K562 (cell line): ENCODE data around the gene MEGF11. TPM values are rescaled to one million over a fixed set of nuclear protein-coding genes. Genes with fewer than 3 reads are reported as not detected.

Experiments
- ATAC-seq: fragments of 200-7000 bp; cut with Tn5 transposase; 3 replicates; pipeline ENCODE4 v1.9.1; 2020; ENCODE audit warnings: moderate library complexity
- BruUV-seq: library from RNA; stranded (reverse); fragments of 400-500 nt; replicated peaks from 2 replicates; lab custom pipeline; 2021; lab: Mats Ljungman, UMichigan
- CTCF ChIA-PET: fragments of 300-600 bp; formaldehyde crosslinking; extraction: SDS; loops from one replicate; lab custom pipeline; 2021; ENCODE audit warnings: low intra/inter-chr PET ratio; lab: Yijun Ruan, JAX
- POLR2A ChIA-PET: fragments of 300-600, 350-650 bp; sonication (Branson Sonifier 250); formaldehyde crosslinking; extraction: SDS; loops from one replicate; lab custom pipeline; 2021; ENCODE audit warnings: antibody characterized with exemption, inconsistent platforms; lab: Yijun Ruan, JAX
- DNase-seq, 4 experiments: peaks; one replicate each; pipeline versions ENCODE4 v3.0.0 to v3.0.0-alpha.2; 2011 to 2018; ENCODE audit warnings: low spot score in 3 of 4, mixed read lengths in 3 of 4; ENCODE audit errors: extremely low read depth in 1 of 4
- FAIRE-seq: peaks from 2 replicates; lab custom pipeline; 2011; peaks lifted over from hg19 to GRCh38; lab: Jason Lieb, UNC
- H2AFZ ChIP-seq: 2 replicates; pipeline ENCODE4 v1.6.0; 2011; ENCODE audit warnings: low read depth, low read length, control low read depth, inconsistent platforms
- H3K27ac ChIP-seq: fragments of 200-600 bp; 3 replicates; pipeline ENCODE4 v1.8.0; 2011; ENCODE audit warnings: low read depth, mild to moderate bottlenecking, control low read depth, inconsistent platforms, low read length, moderate library complexity, mixed read lengths; ENCODE audit errors: extremely low read depth
- H3K27me3 ChIP-seq, 2 experiments: fragments of 300-600 bp in 1 of 2; 2 replicates in 1 of 2; 3 replicates in 1 of 2; pipeline versions ENCODE4 v1.6.0 to v1.8.0; 2011; ENCODE audit warnings: inconsistent platforms in 2 of 2, low read length in 2 of 2, mild to moderate bottlenecking in 1 of 2, mixed read lengths in 1 of 2, moderate library complexity in 1 of 2; ENCODE audit not compliant: control insufficient read depth in 2 of 2, insufficient read depth in 2 of 2
- H3K36me3 ChIP-seq: fragments of 300-600 bp; 3 replicates; pipeline ENCODE4 v1.8.0; 2011; ENCODE audit warnings: mild to moderate bottlenecking, low read length, inconsistent platforms; ENCODE audit not compliant: control insufficient read depth, insufficient read depth
- H3K4me1 ChIP-seq, 2 experiments: fragments of 200-600 bp in 1 of 2; replicated peaks in 1 of 2; 2 replicates in 1 of 2; 3 replicates in 1 of 2; pipeline versions ENCODE4 v1.5.1 to v1.8.0; 2011; ENCODE audit warnings: inconsistent platforms in 2 of 2, low read length in 2 of 2, mild to moderate bottlenecking in 1 of 2, mixed read lengths in 1 of 2, moderate library complexity in 1 of 2; ENCODE audit not compliant: control insufficient read depth in 2 of 2, insufficient read depth in 2 of 2
- H3K4me2 ChIP-seq: 2 replicates; pipeline ENCODE4 v1.6.1; 2011; ENCODE audit warnings: low read length, control low read depth, inconsistent platforms, mixed read lengths; ENCODE audit not compliant: insufficient read depth
- H3K4me3 ChIP-seq: fragments of 200-600 bp; sonication (generic), shearing (Covaris generic); 2 replicates; pipeline ENCODE4 v1.5.1; 2016; ENCODE audit warnings: control low read depth, inconsistent platforms
- H3K79me2 ChIP-seq: fragments of 200-600 bp; 3 replicates; pipeline ENCODE4 v1.8.0; 2011; ENCODE audit warnings: low read length, inconsistent platforms; ENCODE audit not compliant: control insufficient read depth, insufficient read depth
- H3K9ac ChIP-seq, 2 experiments: 2 replicates each; pipeline versions ENCODE4 v1.6.0 to v1.6.1; 2011; ENCODE audit warnings: low read depth in 2 of 2, low read length in 2 of 2, control low read depth in 1 of 2, inconsistent platforms in 1 of 2, mild to moderate bottlenecking in 1 of 2, mixed read lengths in 1 of 2; ENCODE audit not compliant: insufficient read depth in 1 of 2
- H3K9me1 ChIP-seq: one replicate; pipeline ENCODE4 v1.6.0; 2011; ENCODE audit warnings: inconsistent platforms, mild to moderate bottlenecking, low read length, moderate library complexity; ENCODE audit not compliant: control insufficient read depth, insufficient read depth
- H3K9me3 ChIP-seq: replicated peaks from 2 replicates; pipeline ENCODE4 v1.5.1; 2011; ENCODE audit warnings: low read depth, low read length, inconsistent platforms; ENCODE audit not compliant: control insufficient read depth, insufficient read depth
- H4K20me1 ChIP-seq: replicated peaks from 2 replicates; pipeline ENCODE4 v1.6.1; 2011; ENCODE audit warnings: low read length, inconsistent platforms, mixed read lengths; ENCODE audit not compliant: control insufficient read depth, insufficient read depth
- BDP1 ChIP-seq: IDR thresholded peaks from 3 replicates; pipeline ENCODE4 v1.6.1; 2011; ENCODE audit not compliant: insufficient read length, insufficient read depth
- CC2D1A ChIP-seq: fragments of 450-650 bp; IDR thresholded peaks from 2 replicates; pipeline ENCODE4 v1.6.1; 2017; ENCODE audit warnings: mild to moderate bottlenecking
- CTBP1 ChIP-seq: fragments of 450-650 bp; IDR thresholded peaks from 2 replicates; pipeline ENCODE4 v1.6.1; 2016; ENCODE audit warnings: borderline replicate concordance
- DMBX1 ChIP-seq: fragments of 250-450 bp; sonication (Bioruptor Pico); IDR thresholded peaks from 2 replicates; pipeline ENCODE4 v1.8.0; 2022; ENCODE audit warnings: inconsistent platforms, mild to moderate bottlenecking, moderate library complexity, borderline replicate concordance
- EP400 ChIP-seq: fragments of 450-650 bp; IDR thresholded peaks from 2 replicates; pipeline ENCODE4 v1.6.1; 2017; ENCODE audit warnings: antibody characterized with exemption, mild to moderate bottlenecking, moderate library complexity
- ESRRB ChIP-seq: fragments of 250-450 bp; sonication (Bioruptor Pico); IDR thresholded peaks from 2 replicates; pipeline ENCODE4 v1.5.0; 2020; ENCODE audit warnings: mild to moderate bottlenecking, moderate library complexity, borderline replicate concordance
- HBP1 ChIP-seq: fragments of 450-650 bp; formaldehyde crosslinking; IDR thresholded peaks from 2 replicates; pipeline ENCODE4 v1.4.0; 2022; ENCODE audit warnings: missing genetic modification characterization
- KLF6 ChIP-seq: fragments of 250-450 bp; sonication (Bioruptor Pico); IDR thresholded peaks from 2 replicates; pipeline ENCODE4 v1.4.0; 2020; ENCODE audit warnings: mild to moderate bottlenecking, moderate library complexity, borderline replicate concordance
- L3MBTL2 ChIP-seq: fragments of 450-650 bp; IDR thresholded peaks from 2 replicates; pipeline ENCODE4 v1.6.1; 2016; ENCODE audit warnings: mild to moderate bottlenecking, moderate library complexity
- NFYB ChIP-seq: IDR thresholded peaks from 2 replicates; pipeline ENCODE4 v1.6.1; 2011; ENCODE audit warnings: mild to moderate bottlenecking, moderate library complexity; ENCODE audit not compliant: insufficient read length; ENCODE audit errors: extremely low read depth
- PTBP1 ChIP-seq: fragments of 200-400 bp; formaldehyde crosslinking; IDR thresholded peaks from 2 replicates; pipeline ENCODE4 v1.6.1; 2017; ENCODE audit warnings: low read depth, low read length
- SIRT6 ChIP-seq: IDR thresholded peaks from one replicate; pipeline ENCODE4 v1.6.1; 2012; ENCODE audit warnings: low read depth, mild to moderate bottlenecking, control low read depth, inconsistent platforms, low read length, moderate library complexity
- TCF7 ChIP-seq: sonication (generic); IDR thresholded peaks from 2 replicates; pipeline ENCODE4 v1.6.1; 2016; ENCODE audit warnings: antibody characterized with exemption, borderline replicate concordance
- U2AF2 ChIP-seq: fragments of 200-400 bp; formaldehyde crosslinking; optimal IDR thresholded peaks from 2 replicates; pipeline ENCODE3; 2017; ENCODE audit warnings: low read depth, mild to moderate bottlenecking, low read length
- YY1 ChIP-seq, 3 experiments: IDR thresholded peaks; 2 replicates each; pipeline ENCODE4 v1.6.1; 2011; ENCODE audit warnings: low read length in 2 of 3, mild to moderate bottlenecking in 2 of 3, moderate library complexity in 2 of 3, borderline replicate concordance in 1 of 3, control low read depth in 1 of 3, low read depth in 1 of 3; ENCODE audit not compliant: insufficient read depth in 3 of 3, insufficient replicate concordance in 2 of 3, control insufficient read depth in 1 of 3, insufficient read length in 1 of 3; ENCODE audit errors: extremely low read depth in 1 of 3
- ZBTB43 ChIP-seq: sonication (generic); formaldehyde crosslinking; IDR thresholded peaks from 2 replicates; pipeline ENCODE4 v1.8.0; 2023; ENCODE audit warnings: mild to moderate bottlenecking, missing genetic modification reagents
- ZFP1 ChIP-seq: fragments of 450-650 bp; formaldehyde crosslinking; IDR thresholded peaks from 2 replicates; pipeline ENCODE4 v1.4.0; 2020; ENCODE audit warnings: mild to moderate bottlenecking, mixed read lengths
- ZNF175 ChIP-seq: fragments of 200-800 bp; sonication (Bioruptor generic); IDR thresholded peaks from 2 replicates; pipeline ENCODE4 v1.6.1; 2016; ENCODE audit warnings: low read depth, mild to moderate bottlenecking, missing genetic modification characterization, missing compliant biosample characterization
- ZNF436 ChIP-seq: fragments of 250-450, 450-650 bp; sonication (Bioruptor Pico); formaldehyde crosslinking; IDR thresholded peaks from 2 replicates; pipeline ENCODE4 v1.7.0; 2020; ENCODE audit warnings: mild to moderate bottlenecking
- WGBS: fragments of 100-300 bp; shearing (Covaris generic); methylation state at CpG from one replicate; pipeline ENCODE4 v1.1.6; 2016; ENCODE audit warnings: low coverage, mixed read lengths; ENCODE audit not compliant: insufficient coverage; ENCODE audit errors: missing lambda C conversion rate; 5-methylcytosine and 5-hydroxymethylcytosine counted together
- in situ Hi-C: fragments of 300-500 bp; cut with MboI; formaldehyde crosslinking; loops from 4 replicates; pipeline ENCODE4 v1.15.0; 2018; ENCODE audit warnings: inconsistent platforms, mixed read lengths
- intact Hi-C: fragments of 100-400 bp; cut with micrococcal nuclease; formaldehyde crosslinking; loops from 2 replicates; pipeline ENCODE4 v1.14.2; 2022
- polyA plus RNA-seq, 8 experiments: library from polyadenylated mRNA; depleted of rRNA in 4 of 8; stranded (reverse) in 5 of 8; unstranded in 3 of 8; fragments of >200 nt; fragmentation: Nextera tagmentation in 2 of 8; fragmentation: Illumina TruSeq in 1 of 8; extraction: Ambion mirVana in 2 of 8; extraction: Trizol in 1 of 8; gene quantifications; 2 replicates each; pipeline versions ENCODE4 v1.2.1 to v1.2.3, GENCODE V29; 2011 to 2014; ENCODE audit warnings: inconsistent platforms in 1 of 8, missing spikeins in 1 of 8
- total RNA-seq, 7 experiments: library from RNA; depleted of rRNA in 6 of 7; stranded (reverse); fragments of >200 nt in 6 of 7; fragmentation: Illumina TruSeq in 2 of 7; extraction: Trizol in 2 of 7; gene quantifications; 2 replicates each; pipeline versions ENCODE4 v1.2.1 to v1.2.3, GENCODE V29; 2011 to 2021; ENCODE audit warnings: low replicate concordance in 1 of 7

The MEGF11 gene
- total and polyA plus RNA-seq, 9 of the 15 experiments (the other 6 are each of a cell fraction or from before 2014, with no cell fraction given): 0.06 to 0.23 (median 0.20) TPM; not detected in 6

- in situ Hi-C loops (no loop called here), intact Hi-C loops (loop anchor here (10.0 kb wide), 1 partner anchor 356 kb away; the partner anchor contains the start of gene INTS14)
- WGBS: 3% methylated on average over 8 of the region's 8 CpGs
- CTCF ChIA-PET: no interaction called here
- ATAC-seq (peak; percentile 86), DNase-seq (peak in 1 of 4 experiments; percentile 24), FAIRE-seq (no peak)
- Histone ChIP-seq H3K79me2 (no peaks in the 10 kb centered on the region), H3K4me3 (no peak overlapping the region), H4K20me1 (no peaks in the 10 kb centered on the region; the same call in 1 of the 2 replicates), H3K4me2 (peak overlapping the region; percentile 58), H2AFZ (peak overlapping the region; percentile 30; the same call in 1 of the 2 replicates), H3K4me1 (peaks cover 0 to 21% of the 10 kb centered on the region in 2 experiments; a peak in 3 of 5 replicates), H3K9ac (peak overlapping the region in 1 of 2 experiments; percentile 18; a peak in 1 of 4 replicates), H3K27ac (peak overlapping the region; percentile 27; the same call in 1 of the 3 replicates), H3K9me1 (no peaks in the 10 kb centered on the region), H3K36me3 (no peaks in the 10 kb centered on the region), H3K27me3 (peaks cover 14 to 45% of the 10 kb centered on the region in 2 experiments; a peak in 4 of 5 replicates), H3K9me3 (no peaks in the 10 kb centered on the region)
- POLR2A ChIA-PET: interaction anchor here (0.7 to 1.7 kb wide), 3 partner anchors 11 to 296 kb away, joined by 4 to 6 read pairs (median 4); no protein-coding TSS in a partner anchor
- BruUV-seq: no TSS peak
- TF ChIP-seq HBP1 (CRISPR knock-in tag): no peak
- no peak for TF ChIP-seq NFYB
- TF ChIP-seq YY1 (IDR thresholded peaks at IDR 0.05; ENCODE audit: borderline replicate concordance in 1 of 3, control insufficient read depth in 1 of 3, extremely low read depth in 1 of 3, insufficient read depth in 3 of 3, insufficient read length in 1 of 3, insufficient replicate concordance in 2 of 3, low read depth in 1 of 3, low read length in 2 of 3): no peak
- 0 out of 2 replicates have a peak, but pooled peaks have one; percentile 55 for TF ChIP-seq KLF6 (CRISPR knock-in tag)
- 0 out of 2 replicates have a peak, but pooled peaks have one; percentile 23 for TF ChIP-seq ZBTB43 (CRISPR knock-in tag)
- peak; percentile 85 for TF ChIP-seq L3MBTL2
- no peak for TF ChIP-seq TCF7
- TF ChIP-seq U2AF2: no peak
- peak; percentile 82 for TF ChIP-seq ZNF175
- TF ChIP-seq ESRRB (CRISPR knock-in tag): no peak
- TF ChIP-seq CTBP1: peak; percentile 98
- TF ChIP-seq ZFP1 (CRISPR knock-in tag): no peak
- no peak for TF ChIP-seq ZNF436
- TF ChIP-seq CC2D1A: no peak
- peak; percentile 80 for TF ChIP-seq EP400
- TF ChIP-seq SIRT6: no peak
- no peak for TF ChIP-seq PTBP1
- TF ChIP-seq DMBX1 (CRISPR knock-in tag): peak; percentile 57; the same call in 1 of the 2 replicates
- TF ChIP-seq BDP1: no peak
Measured at GRCh38 chr15:65970937-65971740, 282.4 kb downstream of the MEGF11 start.
